Measurements from ENCODE around the gene SPTB. TPM values are rescaled to one million over a fixed set of nuclear protein-coding genes. Genes with fewer than 3 reads are reported as not detected.
A peak's percentile ranks its signal among the peaks of the same experiment; 100 is the strongest.

SPTB gene
- total and polyA plus RNA-seq, 10 donors: 0.06 to 20.9 (median 3.9) TPM

DNA sequence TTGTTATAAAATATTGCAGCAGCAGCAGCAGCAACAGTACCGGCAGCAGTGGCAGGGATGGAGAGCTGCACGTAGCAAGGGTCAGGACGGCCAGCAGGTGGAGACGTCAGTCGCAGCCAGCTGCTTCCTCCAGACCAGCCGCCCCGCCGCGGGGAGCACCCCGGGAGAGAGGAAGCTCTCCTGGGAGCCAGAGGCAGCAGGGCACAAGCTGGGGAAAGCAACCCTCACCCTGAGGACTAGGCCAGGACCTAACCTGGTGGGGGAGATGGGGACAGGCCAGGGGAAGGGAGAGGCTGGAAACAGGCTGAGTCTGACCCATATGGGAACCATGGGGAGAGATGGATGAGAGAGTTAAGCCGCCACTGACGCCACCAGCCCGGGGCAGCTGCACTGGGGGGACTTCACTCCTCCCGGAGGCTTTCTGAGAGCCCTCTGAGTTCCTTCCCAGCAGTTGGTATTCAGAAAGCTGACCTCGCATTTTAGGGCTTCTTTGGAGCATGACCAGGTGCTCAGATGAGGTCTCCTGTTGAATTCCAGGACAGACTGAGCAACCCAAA lies 56.3 kb downstream of the SPTB start:
- WGBS, 5 donors: 7 to 16% (median 13%) methylated on average over 13 to 15 of the region's 15 CpGs
- Histone ChIP-seq H3K4me1 (peaks cover 0 to 25% (median 10%) of the 10 kb centered on the region in 6 donors), H3K36me3 (no peaks in the 10 kb centered on the region), H3K27me3 (replicated peaks in 1 of 7) (peaks cover 0 to 12% (median 7%) of the 10 kb centered on the region in 7 donors), H3K4me3 (peak overlapping the region in 1 of 8 donors; percentile 39), H3K27ac (no peak overlapping the region), H3K9me3 (no peaks in the 10 kb centered on the region)
- TF ChIP-seq CTCF (IDR thresholded peaks at IDR 0.05 in 8 of 11, conservative IDR thresholded peaks at IDR 0.05 in 3 of 11): peak; percentile 56 to 87 (median 78)
- no peak for TF ChIP-seq POLR2A (IDR thresholded peaks at IDR 0.05)
- TF ChIP-seq POLR2AphosphoS5 (IDR thresholded peaks at IDR 0.05): peak in 2 of 3 donors; percentile 16 to 55
- peak; percentile 92 for DNase-seq
- intact Hi-C loops (cut with DNase I; ENCODE audit: low total_unique reads): loop anchor here (5.0 kb wide), 1 partner anchor 69 kb away; no protein-coding TSS in a partner anchor

DNA sequence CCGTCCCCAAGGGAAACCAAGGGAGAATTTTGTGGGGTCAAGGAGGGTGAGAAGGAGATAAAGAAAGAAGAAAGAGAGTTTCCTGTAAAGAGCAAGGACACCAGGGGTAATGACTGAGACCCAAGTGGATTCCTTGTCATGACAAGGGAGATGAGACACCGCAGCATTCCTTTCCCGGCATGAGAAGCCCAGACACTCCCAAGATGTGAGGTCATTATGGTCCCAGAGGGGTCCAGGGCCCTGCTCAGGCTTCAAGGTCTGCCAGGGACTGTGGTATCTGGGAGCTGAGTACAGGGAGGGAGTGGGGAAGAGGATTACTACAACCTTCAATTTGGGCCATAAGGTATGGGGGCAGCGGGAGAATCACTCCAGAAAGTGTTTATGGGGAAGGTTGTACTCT lies 58.1 kb downstream of the SPTB start:
- Histone ChIP-seq H3K27ac (no peak overlapping the region), H3K9me3 (no peaks in the 10 kb centered on the region), H3K27me3 (replicated peaks in 1 of 7) (peaks cover 0 to 18% (median 7%) of the 10 kb centered on the region in 7 donors), H3K36me3 (no peaks in the 10 kb centered on the region), H3K4me1 (peaks cover 0 to 19% (median 10%) of the 10 kb centered on the region in 6 donors), H3K4me3 (no peak overlapping the region)
- WGBS, 5 donors: 84 to 96% (median 92%) methylated on average over 4 of the region's 4 CpGs
- DNase-seq: no peak
- no peak for TF ChIP-seq POLR2AphosphoS5 (IDR thresholded peaks at IDR 0.05)
- no peak for TF ChIP-seq POLR2A (IDR thresholded peaks at IDR 0.05)
- no peak for TF ChIP-seq CTCF (IDR thresholded peaks at IDR 0.05 in 8 of 11, conservative IDR thresholded peaks at IDR 0.05 in 3 of 11)
- intact Hi-C loops (cut with DNase I; ENCODE audit: low total_unique reads): loop anchor here (5.0 kb wide), 1 partner anchor 71 kb away; no protein-coding TSS in a partner anchor

DNA sequence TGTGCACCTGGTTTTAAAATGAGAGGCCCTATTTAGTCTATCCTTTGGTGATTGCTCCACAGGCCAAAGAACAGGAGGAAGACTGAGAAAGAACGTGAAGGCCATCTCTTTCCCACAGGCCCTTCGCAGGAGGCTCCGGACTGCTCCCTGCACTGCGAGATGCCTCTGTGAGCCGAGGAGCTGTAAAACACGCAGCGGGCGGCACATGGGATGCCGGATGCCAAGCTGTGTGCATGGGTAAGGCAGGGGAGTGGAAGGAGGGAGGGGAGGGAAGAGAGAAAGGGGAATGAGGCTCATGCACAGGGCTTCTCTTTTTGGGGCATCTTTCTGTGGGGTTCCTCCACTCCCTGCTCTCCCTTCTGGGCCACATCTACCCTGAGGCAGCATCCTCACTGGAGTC lies 61.6 kb downstream of the SPTB start:
- 88 to 96% (median 92%) methylated on average over 9 of the region's 9 CpGs for WGBS, 5 donors

GRCh38 chr14:64817631-64818030 lies 62.1 kb downstream of the SPTB start:
- H3K4me3 ChIP-seq: no peak overlapping the region
- intact Hi-C loops (cut with DNase I; ENCODE audit: low total_unique reads): no loop called here

More for the DNA sequence above, 61.6 kb downstream of the SPTB start:
- Histone ChIP-seq H3K27ac (no peak overlapping the region), H3K4me1 (peaks cover 0 to 4% (median 2%) of the 10 kb centered on the region in 6 donors), H3K9me3 (no peaks in the 10 kb centered on the region), H3K27me3 (replicated peaks in 1 of 7) (peaks cover 0 to 12% (median 2%) of the 10 kb centered on the region in 7 donors), H3K4me3 (no peak overlapping the region), H3K36me3 (no peaks in the 10 kb centered on the region)
- intact Hi-C loops (cut with DNase I; ENCODE audit: low total_unique reads): no loop called here
- DNase-seq: no peak
- TF ChIP-seq POLR2A (IDR thresholded peaks at IDR 0.05) (no peak), POLR2AphosphoS5 (IDR thresholded peaks at IDR 0.05) (no peak)

More at GRCh38 chr14:64817631-64818030, 62.1 kb downstream of the SPTB start:
- Histone ChIP-seq H3K27me3 (replicated peaks in 1 of 7) (peaks cover 0 to 8% (median 0%) of the 10 kb centered on the region in 7 donors), H3K27ac (no peak overlapping the region), H3K36me3 (no peaks in the 10 kb centered on the region), H3K9me3 (no peaks in the 10 kb centered on the region), H3K4me1 (no peaks in the 10 kb centered on the region)
- 69 to 81% (median 75%) methylated on average over 3 of the region's 3 CpGs for WGBS, 5 donors
- TF ChIP-seq POLR2A (IDR thresholded peaks at IDR 0.05): no peak
- TF ChIP-seq CTCF (IDR thresholded peaks at IDR 0.05 in 8 of 11, conservative IDR thresholded peaks at IDR 0.05 in 3 of 11): no peak
- TF ChIP-seq POLR2AphosphoS5 (IDR thresholded peaks at IDR 0.05): no peak
- no peak for DNase-seq
